SH-SY5Y (cell line): ENCODE results near the gene LEAP2.

Experiments used
- GATA2 ChIP-seq: IDR thresholded peaks from 2 replicates; pipeline ENCODE4 v1.6.1; 2011; ENCODE audit warnings: mild to moderate bottlenecking, low read depth, low read length
- GATA3 ChIP-seq: IDR thresholded peaks from 2 replicates; pipeline ENCODE4 v1.6.1; 2011; ENCODE audit warnings: low read depth, mild to moderate bottlenecking, low read length, moderate library complexity

The LEAP2 gene

GRCh38 chr5:132859889-132860437, 13.5 kb upstream of the LEAP2 start:
- TF ChIP-seq GATA2 (no peak), GATA3 (no peak)

- TF ChIP-seq GATA3 = no peak
- no peak for TF ChIP-seq GATA2
Measured at GRCh38 chr5:132860742-132861141, 12.7 kb upstream of the LEAP2 start.

- TF ChIP-seq GATA3 = no peak
- no peak for TF ChIP-seq GATA2
Measured at GRCh38 chr5:132865668-132866341, 7.7 kb upstream of the LEAP2 start.

- no peak for TF ChIP-seq GATA2
- no peak for TF ChIP-seq GATA3
Measured at GRCh38 chr5:132866342-132867045, 7.0 kb upstream of the LEAP2 start, which contains the start of the genes GDF9 and UQCRQ. GDF9 (minus strand) TSS chr5:132866469; CDS start chr5:132864533, 1,936 bp downstream. UQCRQ (plus strand) TSS chr5:132866642; CDS start chr5:132866882, 240 bp downstream.

- TF ChIP-seq GATA2 (no peak), GATA3 (no peak)
Measured at GRCh38 chr5:132867046-132867451, 6.4 kb upstream of the LEAP2 start.

- TF ChIP-seq GATA2 (no peak), GATA3 (no peak)
Measured at GRCh38 chr5:132868754-132869153, 4.7 kb upstream of the LEAP2 start.

GRCh38 chr5:132870801-132871200, 2.7 kb upstream of the LEAP2 start:
- TF ChIP-seq GATA3 (no peak), GATA2 (no peak)

- TF ChIP-seq GATA3 (no peak), GATA2 (no peak)
Measured at GRCh38 chr5:132871459-132872284, 1.8 kb upstream of the LEAP2 start.

GRCh38 chr5:132872788-132873118, 715 bp upstream of the LEAP2 start:
- no peak for TF ChIP-seq GATA3
- no peak for TF ChIP-seq GATA2

GRCh38 chr5:132873930-132874271, 433 bp downstream of the LEAP2 start:
- TF ChIP-seq GATA2 (no peak), GATA3 (no peak)

- TF ChIP-seq GATA2 (no peak), GATA3 (no peak)
Measured at GRCh38 chr5:132876020-132876759, 2.7 kb downstream of the LEAP2 start.

GRCh38 chr5:132877466-132877865, 4.0 kb downstream of the LEAP2 start:
- TF ChIP-seq GATA2 = no peak
- TF ChIP-seq GATA3 = no peak

GRCh38 chr5:132877938-132878337, 4.5 kb downstream of the LEAP2 start:
- TF ChIP-seq GATA3 (no peak), GATA2 (no peak)

GRCh38 chr5:132883261-132883834, 9.9 kb downstream of the LEAP2 start:
- TF ChIP-seq GATA2 (no peak), GATA3 (no peak)
